Endothelial cell of umbilical vein (primary cell): ENCODE results near the gene MYH14. TPM values are rescaled to one million over a fixed set of nuclear protein-coding genes. Genes with fewer than 3 reads are reported as not detected.

Experiments
- BruUV-seq: library from RNA; stranded (reverse); fragments of 400-500 nt; replicated peaks from 2 replicates; lab custom pipeline; 2021; lab: Mats Ljungman, UMichigan
- CTCF ChIA-PET: fragments of 300-600, 350-600 bp; sonication (Branson Sonifier 250); formaldehyde crosslinking; loops from one replicate; lab custom pipeline; 2021; ENCODE audit warnings: antibody characterized with exemption, inconsistent platforms; lab: Charles Lee
- POLR2A ChIA-PET: fragments of 300-600, 350-600 bp; sonication (Branson Sonifier 250); formaldehyde crosslinking; loops from one replicate; lab custom pipeline; 2021; ENCODE audit warnings: antibody characterized with exemption, inconsistent platforms; lab: Charles Lee
- DNase-seq: peaks from one replicate; pipeline ENCODE4 v3.0.0-alpha.2; 2011; ENCODE audit warnings: low read depth, low spot score
- FAIRE-seq: peaks from 2 replicates; lab custom pipeline; 2011; peaks lifted over from hg19 to GRCh38; lab: Jason Lieb, UNC
- H2AFZ ChIP-seq: 2 replicates; pipeline ENCODE4 v1.6.0; 2012; ENCODE audit warnings: low read depth, low read length, control low read depth, inconsistent platforms
- H3K27ac ChIP-seq: 2 replicates; pipeline ENCODE4 v1.5.1; 2011; ENCODE audit warnings: low read depth, mild to moderate bottlenecking, control low read depth, low read length, moderate library complexity; ENCODE audit not compliant: insufficient read depth
- H3K27me3 ChIP-seq, 2 experiments: 2 replicates each; pipeline versions ENCODE4 v1.6.0 to v1.6.1; 2011; ENCODE audit warnings: low read length in 2 of 2, mixed read lengths in 1 of 2; ENCODE audit not compliant: control insufficient read depth in 2 of 2, insufficient read depth in 2 of 2
- H3K36me3 ChIP-seq, 2 experiments: 2 replicates in 1 of 2; 3 replicates in 1 of 2; pipeline ENCODE4 v1.5.1; 2011; ENCODE audit warnings: low read length in 2 of 2, mild to moderate bottlenecking in 1 of 2, moderate library complexity in 1 of 2; ENCODE audit not compliant: control insufficient read depth in 2 of 2, insufficient read depth in 2 of 2; ENCODE audit errors: extremely low read depth in 1 of 2
- H3K4me1 ChIP-seq: 3 replicates; pipeline ENCODE4 v1.5.1; 2011; ENCODE audit warnings: mild to moderate bottlenecking, low read length; ENCODE audit not compliant: control insufficient read depth, insufficient read depth; ENCODE audit errors: extremely low read depth
- H3K4me2 ChIP-seq: 2 replicates; pipeline ENCODE4 v1.6.1; 2011; ENCODE audit warnings: low read length, control low read depth, mixed read lengths; ENCODE audit not compliant: insufficient read depth
- H3K4me3 ChIP-seq, 3 experiments: fragments of 200-600 bp in 1 of 3; sonication (generic), shearing (Covaris generic) in 1 of 3; replicated peaks in 1 of 3; 2 replicates each; pipeline ENCODE4 v1.5.1; 2011 to 2016; ENCODE audit warnings: control low read depth in 3 of 3, low read length in 3 of 3, mild to moderate bottlenecking in 2 of 3, inconsistent platforms in 1 of 3, low read depth in 1 of 3, moderate library complexity in 1 of 3; ENCODE audit not compliant: insufficient read depth in 1 of 3
- H3K79me2 ChIP-seq: 2 replicates; pipeline ENCODE4 v1.6.0; 2012; ENCODE audit warnings: low read length, inconsistent platforms; ENCODE audit not compliant: control insufficient read depth, insufficient read depth
- H3K9ac ChIP-seq: replicated peaks from 2 replicates; pipeline ENCODE3; 2011; ENCODE audit warnings: low read length, control low read depth; ENCODE audit not compliant: insufficient read depth; ENCODE audit errors: extremely low read depth
- H3K9me1 ChIP-seq: replicated peaks from 3 replicates; pipeline ENCODE4 v1.6.0; 2011; ENCODE audit warnings: mild to moderate bottlenecking, low read length; ENCODE audit not compliant: control insufficient read depth, insufficient read depth; ENCODE audit errors: extremely low read depth
- H3K9me3 ChIP-seq: replicated peaks from 2 replicates; pipeline ENCODE4 v1.5.1; 2012; ENCODE audit warnings: low read length, inconsistent platforms; ENCODE audit not compliant: control insufficient read depth, insufficient read depth
- H4K20me1 ChIP-seq: replicated peaks from 2 replicates; pipeline ENCODE3; 2011; ENCODE audit warnings: mild to moderate bottlenecking, low read length; ENCODE audit not compliant: control insufficient read depth, insufficient read depth; ENCODE audit errors: extremely low read depth
- CTCF ChIP-seq, 2 donors: IDR thresholded peaks; 1 replicate in 1 of 2; 2 replicates in 1 of 2; pipeline ENCODE4 v1.5.1; 2011; ENCODE audit warnings: low read length in 2 of 2, mild to moderate bottlenecking in 2 of 2, moderate library complexity in 2 of 2, control low read depth in 1 of 2, inconsistent platforms in 1 of 2, low read depth in 1 of 2; ENCODE audit not compliant: insufficient read depth in 1 of 2; ENCODE audit errors: extremely low read depth in 1 of 2
- EZH2 ChIP-seq: IDR thresholded peaks from 2 replicates; pipeline ENCODE4 v1.6.1; 2012; ENCODE audit warnings: borderline replicate concordance, low read depth, mild to moderate bottlenecking, moderate library complexity, low read length, inconsistent platforms; ENCODE audit not compliant: severe bottlenecking
- FOS ChIP-seq: IDR thresholded peaks from 2 replicates; pipeline ENCODE4 v1.6.1; 2011; ENCODE audit warnings: mild to moderate bottlenecking, low read length, moderate library complexity, borderline replicate concordance; ENCODE audit not compliant: insufficient read depth
- GATA2 ChIP-seq: IDR thresholded peaks from 2 replicates; pipeline ENCODE4 v1.7.0; 2011; ENCODE audit warnings: low read depth, mild to moderate bottlenecking, moderate library complexity, mixed read lengths, low read length; ENCODE audit not compliant: insufficient read length, insufficient read depth
- JUN ChIP-seq: IDR thresholded peaks from 2 replicates; pipeline ENCODE4 v1.6.1; 2011; ENCODE audit warnings: borderline replicate concordance, low read depth; ENCODE audit not compliant: insufficient read length, insufficient read depth
- MAX ChIP-seq: IDR thresholded peaks from 2 replicates; pipeline ENCODE4 v1.6.1; 2011; ENCODE audit not compliant: insufficient read depth, insufficient read length
- MYC ChIP-seq: IDR thresholded peaks from one replicate; pipeline ENCODE4 v1.6.1; 2011; ENCODE audit warnings: mild to moderate bottlenecking, low read depth, low read length
- POLR2A ChIP-seq: IDR thresholded peaks from 2 replicates; pipeline ENCODE4 v1.6.1; 2012; ENCODE audit warnings: low read depth, mild to moderate bottlenecking, control low read depth, low read length
- POLR2AphosphoS5 ChIP-seq: IDR thresholded peaks from 2 replicates; pipeline ENCODE4 v1.6.1; 2012; ENCODE audit warnings: low read depth, mild to moderate bottlenecking, control low read depth, low read length, moderate library complexity; ENCODE audit not compliant: insufficient read depth
- dilution Hi-C: fragments of 300-500 bp; cut with MboI; formaldehyde crosslinking; loops from one replicate; pipeline ENCODE4 v1.15.0; 2019; ENCODE audit warnings: low sequenced_read_pairs; ENCODE audit not compliant: extremely low pct_ligation_motif_present
- intact Hi-C: fragments of 100-400 bp; cut with micrococcal nuclease; formaldehyde crosslinking; loops from one replicate; pipeline ENCODE4 v1.10.0; 2022
- polyA plus RNA-seq, 4 experiments: library from polyadenylated mRNA; depleted of rRNA in 3 of 4; stranded (reverse) in 3 of 4; unstranded in 1 of 4; fragments of >200 nt; gene quantifications; 2 replicates each; pipeline versions ENCODE4 v1.2.1 to v1.2.3, GENCODE V29; 2011 to 2012; ENCODE audit warnings: missing spikeins in 1 of 4
- total RNA-seq: library from RNA; stranded (reverse); gene quantifications from 2 replicates; pipeline ENCODE4 v1.2.3, GENCODE V29; 2021

MYH14 gene
- total and polyA plus RNA-seq, 2 donors (not counting 3 experiments of a cell fraction or from before 2014, with no cell fraction given) = 0.13 TPM; not detected in 1

GRCh38 chr19:50281491-50281890, 78.1 kb downstream of the MYH14 start:
- intact Hi-C loops = no loop called here
- no peak for FAIRE-seq
- H3K9ac ChIP-seq = no peak overlapping the region
- H3K27ac ChIP-seq = no peak overlapping the region
- no peaks in the 10 kb centered on the region for H4K20me1 ChIP-seq
- TF ChIP-seq MAX = no peak
- H3K79me2 ChIP-seq = no peaks in the 10 kb centered on the region
- no peaks in the 10 kb centered on the region for H3K9me1 ChIP-seq
- no TSS peak for BruUV-seq
- H3K9me3 ChIP-seq = no peaks in the 10 kb centered on the region
- no peak overlapping the region for H2AFZ ChIP-seq
- dilution Hi-C loops = no loop called here
- CTCF ChIA-PET = interaction anchor here (2.0 kb wide), 1 partner anchor 19 kb away, joined by 4 read pairs; no protein-coding TSS in a partner anchor
- H3K4me1 ChIP-seq = no peaks in the 10 kb centered on the region
- no peak overlapping the region for H3K4me3 ChIP-seq
- POLR2A ChIA-PET = no interaction called here
- H3K27me3 ChIP-seq = no peaks in the 10 kb centered on the region
- H3K4me2 ChIP-seq = no peak overlapping the region
- H3K36me3 ChIP-seq = no peaks in the 10 kb centered on the region
- no peak for DNase-seq

DNA sequence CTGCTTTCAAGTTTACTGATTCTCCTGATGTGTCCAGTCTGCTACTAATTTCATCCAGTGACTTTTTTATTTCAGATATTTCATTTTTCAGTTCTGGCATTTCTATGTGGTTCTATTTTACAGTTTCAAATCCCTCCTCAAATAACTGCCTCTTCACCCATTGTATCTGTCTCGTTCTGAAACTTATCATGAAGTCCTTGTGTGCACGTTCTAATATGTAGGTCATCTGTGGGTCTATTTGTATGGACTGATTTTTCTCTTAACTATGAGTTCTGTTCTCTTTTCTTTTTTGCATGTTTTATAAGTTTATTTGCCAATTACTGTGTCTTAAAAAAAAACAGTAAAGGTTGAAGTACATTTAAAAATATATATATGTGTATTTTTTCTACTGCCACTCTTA, 82.4 kb downstream of the MYH14 start:
- Histone ChIP-seq H3K4me3 (no peak overlapping the region), H3K9ac (no peak overlapping the region), H3K4me1 (no peaks in the 10 kb centered on the region), H3K36me3 (no peaks in the 10 kb centered on the region), H2AFZ (no peak overlapping the region), H3K9me1 (no peaks in the 10 kb centered on the region), H4K20me1 (no peaks in the 10 kb centered on the region), H3K79me2 (no peaks in the 10 kb centered on the region), H3K4me2 (no peak overlapping the region), H3K27me3 (no peaks in the 10 kb centered on the region), H3K27ac (no peak overlapping the region), H3K9me3 (no peaks in the 10 kb centered on the region)
- FAIRE-seq (no peak), DNase-seq (no peak)
- CTCF ChIA-PET = no interaction called here
- intact Hi-C loops = no loop called here
- BruUV-seq = no TSS peak
- POLR2A ChIA-PET = no interaction called here
- TF ChIP-seq CTCF (IDR thresholded peaks at IDR 0.05; ENCODE audit: extremely low read depth in 1 of 2, insufficient read depth in 1 of 2, low read depth in 1 of 2, low read length in 2 of 2) (no peak), MAX (no peak), JUN (no peak), MYC (no peak), POLR2AphosphoS5 (no peak), POLR2A (no peak), GATA2 (no peak), EZH2 (no peak), FOS (no peak)
- dilution Hi-C loops = no loop called here
